Stimulated activated memory B cell treated with anti-CD40 and anti-IgM and Interleukin-4, amounts not matched to agents 10 μg/mL and 1 μg/mL and 100 μg/mL, for 72 hours (primary cell): ENCODE results near the gene KLK8.

Source experiments
- ATAC-seq: fragments of 150-1000 bp; cut with Tn5 transposase; 2 replicates; pipeline ENCODE4 v1.10.0; 2021
- H3K27ac Mint-ChIP-seq: one replicate; pipeline ENCODE4 v1.8.0; 2022; ENCODE audit warnings: mild to moderate bottlenecking, mixed read lengths
- H3K27me3 Mint-ChIP-seq: one replicate; pipeline ENCODE4 v1.8.0; 2022; ENCODE audit warnings: mixed read lengths
- H3K36me3 Mint-ChIP-seq: one replicate; pipeline ENCODE4 v1.8.0; 2022; ENCODE audit warnings: mixed read lengths
- H3K4me1 Mint-ChIP-seq: one replicate; pipeline ENCODE4 v1.8.0; 2022; ENCODE audit warnings: mixed read lengths
- H3K4me3 Mint-ChIP-seq: one replicate; pipeline ENCODE4 v1.8.0; 2022; ENCODE audit warnings: mild to moderate bottlenecking, moderate library complexity, mixed read lengths
- H3K9me3 Mint-ChIP-seq: one replicate; pipeline ENCODE4 v1.8.0; 2022; ENCODE audit warnings: mixed read lengths

KLK8 gene

GRCh38 chr19:51001515-51001914 is at the start of gene KLK8:
Gene KLK8 (minus strand): TSS chr19:51001604. CDS start chr19:51001167, 437 bp downstream.
- no peaks in the 10 kb centered on the region for H3K36me3 Mint-ChIP-seq

DNA sequence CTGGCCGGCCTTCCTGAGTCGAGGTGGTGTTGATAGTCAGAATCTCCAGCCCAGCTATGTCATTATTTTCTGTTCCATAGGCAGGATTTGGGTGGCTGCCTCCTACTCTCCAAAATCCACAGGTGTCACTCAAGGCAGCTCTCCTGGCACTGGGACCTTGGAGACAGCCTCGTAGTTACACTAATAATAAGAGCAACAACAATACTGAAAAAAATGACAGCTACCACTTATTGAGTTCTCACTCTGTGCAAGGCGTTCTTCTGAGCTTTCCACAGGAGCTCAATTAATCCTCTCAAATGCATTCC is 45.6 kb upstream of the KLK8 start:
- Mint-ChIP-seq H3K9me3 (peaks cover 9% of the 10 kb centered on the region), H3K4me3 (no peak overlapping the region), H3K27me3 (peaks cover 7% of the 10 kb centered on the region), H3K27ac (no peak overlapping the region), H3K4me1 (no peaks in the 10 kb centered on the region), H3K36me3 (no peaks in the 10 kb centered on the region)
- ATAC-seq: no peak

More at GRCh38 chr19:51001515-51001914, at the start of gene KLK8:
- Mint-ChIP-seq H3K4me3 (no peak within 1 kb of the TSS), H3K27me3 (peaks cover 65% of the 10 kb centered on the region), H3K9me3 (peaks cover 3% of the 10 kb centered on the region), H3K27ac (no peak within 1 kb of the TSS), H3K4me1 (no peaks in the 10 kb centered on the region)
- no peak for ATAC-seq

- no peak overlapping the region for H3K27ac Mint-ChIP-seq
- peaks cover 5% of the 10 kb centered on the region for H3K27me3 Mint-ChIP-seq
- peaks cover 9% of the 10 kb centered on the region for H3K9me3 Mint-ChIP-seq
- H3K36me3 Mint-ChIP-seq: no peaks in the 10 kb centered on the region
- no peak for ATAC-seq
- no peaks in the 10 kb centered on the region for H3K4me1 Mint-ChIP-seq
- H3K4me3 Mint-ChIP-seq: no peak overlapping the region
These were observed 42.9 kb upstream of the KLK8 start for GRCh38 chr19:51044327-51044726.

GRCh38 chr19:51043497-51043896 is 42.1 kb upstream of the KLK8 start:
- Mint-ChIP-seq H3K4me1 (no peaks in the 10 kb centered on the region), H3K27me3 (no peaks in the 10 kb centered on the region), H3K9me3 (peaks cover 6% of the 10 kb centered on the region), H3K4me3 (no peak overlapping the region), H3K36me3 (no peaks in the 10 kb centered on the region), H3K27ac (no peak overlapping the region)
- ATAC-seq: no peak

- Mint-ChIP-seq H3K27ac (no peak overlapping the region), H3K4me1 (no peaks in the 10 kb centered on the region), H3K36me3 (no peaks in the 10 kb centered on the region), H3K9me3 (peaks cover 2% of the 10 kb centered on the region), H3K4me3 (no peak overlapping the region), H3K27me3 (peaks cover 7% of the 10 kb centered on the region)
- no peak for ATAC-seq
These were observed 38.7 kb upstream of the KLK8 start for GRCh38 chr19:51040151-51040550.

GRCh38 chr19:51036519-51036918 is 35.1 kb upstream of the KLK8 start:
- peaks cover 39% of the 10 kb centered on the region for H3K27me3 Mint-ChIP-seq
- no peaks in the 10 kb centered on the region for H3K36me3 Mint-ChIP-seq
- H3K4me3 Mint-ChIP-seq: no peak overlapping the region
- no peak overlapping the region for H3K27ac Mint-ChIP-seq
- no peak for ATAC-seq
- H3K4me1 Mint-ChIP-seq: no peaks in the 10 kb centered on the region
- peaks cover under 1% of the 10 kb centered on the region for H3K9me3 Mint-ChIP-seq

GRCh38 chr19:51034704-51035103 is 33.3 kb upstream of the KLK8 start, which contains the start of gene KLK12:
Gene KLK12 (minus strand): TSS chr19:51035002. CDS start chr19:51034621, 381 bp downstream.
- ATAC-seq: no peak
- H3K4me3 Mint-ChIP-seq: no peak within 1 kb of the TSS
- H3K9me3 Mint-ChIP-seq: peaks cover 12% of the 10 kb centered on the region
- no peak within 1 kb of the TSS for H3K27ac Mint-ChIP-seq
- peaks cover 52% of the 10 kb centered on the region for H3K27me3 Mint-ChIP-seq
- no peaks in the 10 kb centered on the region for H3K36me3 Mint-ChIP-seq
- H3K4me1 Mint-ChIP-seq: no peaks in the 10 kb centered on the region

GRCh38 chr19:51031880-51032225 is 30.4 kb upstream of the KLK8 start:
- no peak for ATAC-seq
- H3K4me3 Mint-ChIP-seq: no peak overlapping the region
- H3K9me3 Mint-ChIP-seq: peaks cover 12% of the 10 kb centered on the region
- H3K27ac Mint-ChIP-seq: no peak overlapping the region
- peaks cover 62% of the 10 kb centered on the region for H3K27me3 Mint-ChIP-seq
- no peaks in the 10 kb centered on the region for H3K36me3 Mint-ChIP-seq
- H3K4me1 Mint-ChIP-seq: no peaks in the 10 kb centered on the region

DNA sequence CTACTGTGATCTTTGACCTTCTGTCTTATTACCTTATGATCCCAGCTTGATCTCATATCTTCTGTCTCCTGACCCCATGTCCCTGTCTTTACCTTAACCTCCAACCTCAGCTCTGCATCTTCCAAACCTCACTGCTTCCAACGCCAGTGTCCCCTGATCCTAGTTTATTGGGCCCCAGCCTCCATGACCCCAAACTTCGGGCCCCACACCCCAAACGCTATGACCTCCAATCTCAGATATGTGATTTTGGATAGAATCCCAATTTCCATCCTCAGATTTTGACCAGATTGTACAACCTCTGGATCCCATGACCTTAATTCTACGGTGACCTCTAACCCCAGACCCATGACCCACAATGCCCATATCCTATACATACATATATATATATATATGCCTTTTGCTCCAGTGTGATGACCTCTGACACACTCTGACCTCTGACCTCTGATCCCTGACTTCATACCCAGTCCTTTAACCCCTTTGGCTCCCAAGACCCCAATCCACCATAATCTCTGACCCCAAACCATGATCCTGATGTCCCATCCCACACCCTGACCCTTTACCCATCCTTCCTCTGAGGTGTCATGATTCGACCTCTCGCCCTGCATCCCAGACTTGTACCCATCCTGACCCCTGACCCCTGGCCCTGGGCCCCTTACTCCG is 29.9 kb upstream of the KLK8 start:
- Mint-ChIP-seq H3K27me3 (peaks cover 67% of the 10 kb centered on the region), H3K27ac (no peak overlapping the region), H3K4me3 (no peak overlapping the region), H3K4me1 (no peaks in the 10 kb centered on the region), H3K9me3 (peaks cover 12% of the 10 kb centered on the region), H3K36me3 (no peaks in the 10 kb centered on the region)
- ATAC-seq: no peak

DNA sequence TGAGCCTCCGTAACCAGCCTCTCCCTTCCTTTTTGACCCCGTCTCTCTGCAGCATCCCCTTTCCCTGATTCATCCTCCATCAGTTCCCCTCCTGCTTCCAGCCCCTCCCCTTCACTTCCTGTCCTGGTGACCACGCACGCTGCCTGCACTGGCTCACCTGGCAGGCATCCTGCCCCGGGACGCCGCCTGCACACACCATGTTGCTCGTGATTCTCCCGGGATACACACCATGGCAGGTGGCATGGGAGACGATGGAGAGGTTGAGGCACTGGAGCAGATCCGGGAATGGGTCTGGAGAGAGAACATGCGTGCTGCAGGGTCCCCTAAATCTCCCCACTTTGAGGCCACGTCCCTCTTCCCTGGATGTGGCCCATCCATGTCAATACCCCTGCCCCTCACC is 29.2 kb upstream of the KLK8 start:
- H3K4me1 Mint-ChIP-seq: no peaks in the 10 kb centered on the region
- H3K36me3 Mint-ChIP-seq: no peaks in the 10 kb centered on the region
- H3K9me3 Mint-ChIP-seq: peaks cover 12% of the 10 kb centered on the region
- H3K27ac Mint-ChIP-seq: no peak overlapping the region
- H3K4me3 Mint-ChIP-seq: no peak overlapping the region
- no peak for ATAC-seq
- H3K27me3 Mint-ChIP-seq: peaks cover 65% of the 10 kb centered on the region

DNA sequence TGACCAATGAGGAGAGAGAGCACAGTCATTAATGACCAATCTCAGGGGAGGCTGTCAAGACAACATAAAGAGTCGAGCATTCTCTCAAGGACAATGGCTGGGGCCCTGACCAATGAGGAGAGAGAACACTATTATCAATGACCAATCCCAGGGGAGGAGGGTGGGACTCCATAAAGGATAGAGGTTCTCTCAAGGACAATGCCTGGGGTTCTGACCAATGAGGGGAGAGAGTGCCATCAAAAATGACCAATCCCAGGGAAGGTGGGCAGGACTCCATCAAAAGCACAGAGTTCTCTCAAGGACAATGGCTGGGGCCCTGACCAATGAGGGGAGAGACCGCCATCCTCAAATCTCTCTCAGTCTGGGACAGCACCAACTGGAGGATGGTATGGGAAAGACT is 28.3 kb upstream of the KLK8 start:
- ATAC-seq: no peak
- no peak overlapping the region for H3K27ac Mint-ChIP-seq
- H3K4me1 Mint-ChIP-seq: no peaks in the 10 kb centered on the region
- H3K36me3 Mint-ChIP-seq: no peaks in the 10 kb centered on the region
- no peak overlapping the region for H3K4me3 Mint-ChIP-seq
- H3K27me3 Mint-ChIP-seq: peaks cover 59% of the 10 kb centered on the region
- H3K9me3 Mint-ChIP-seq: peaks cover 12% of the 10 kb centered on the region

DNA sequence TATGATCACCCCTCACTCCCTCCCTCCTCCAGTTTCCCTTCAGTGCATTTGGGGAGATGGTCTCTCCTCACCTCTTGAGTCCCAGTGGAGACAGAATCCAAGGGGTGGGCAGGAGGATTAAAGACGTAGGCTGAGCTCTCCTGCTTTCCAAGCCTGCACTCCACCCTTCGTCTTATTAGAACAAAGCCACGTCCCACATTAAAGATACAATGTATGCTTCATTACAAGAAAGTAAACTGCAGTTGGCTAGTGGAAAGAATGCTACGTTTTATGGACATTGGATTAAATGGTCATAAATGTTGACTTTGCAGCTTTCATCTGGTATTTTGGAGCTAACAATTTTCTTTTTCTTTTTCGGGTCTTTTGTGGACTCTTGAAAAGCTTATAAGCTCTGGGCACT is 26.5 kb upstream of the KLK8 start:
- H3K4me1 Mint-ChIP-seq: no peaks in the 10 kb centered on the region
- no peak overlapping the region for H3K27ac Mint-ChIP-seq
- no peak overlapping the region for H3K4me3 Mint-ChIP-seq
- peaks cover 61% of the 10 kb centered on the region for H3K27me3 Mint-ChIP-seq
- no peaks in the 10 kb centered on the region for H3K36me3 Mint-ChIP-seq
- ATAC-seq: no peak
- H3K9me3 Mint-ChIP-seq: peaks cover 12% of the 10 kb centered on the region

GRCh38 chr19:51027126-51027806 is 25.9 kb upstream of the KLK8 start:
- H3K27ac Mint-ChIP-seq: no peak overlapping the region
- peaks cover 17% of the 10 kb centered on the region for H3K9me3 Mint-ChIP-seq
- no peaks in the 10 kb centered on the region for H3K4me1 Mint-ChIP-seq
- no peak for ATAC-seq
- no peaks in the 10 kb centered on the region for H3K36me3 Mint-ChIP-seq
- no peak overlapping the region for H3K4me3 Mint-ChIP-seq
- H3K27me3 Mint-ChIP-seq: peaks cover 63% of the 10 kb centered on the region

GRCh38 chr19:51026554-51026831 is 25.1 kb upstream of the KLK8 start, which contains the start of gene KLK11:
Gene KLK11 (minus strand): TSS chr19:51026616. CDS start chr19:51025631, 985 bp downstream.
- H3K27me3 Mint-ChIP-seq: peaks cover 57% of the 10 kb centered on the region
- peaks cover 16% of the 10 kb centered on the region for H3K9me3 Mint-ChIP-seq
- H3K4me1 Mint-ChIP-seq: no peaks in the 10 kb centered on the region
- H3K36me3 Mint-ChIP-seq: no peaks in the 10 kb centered on the region
- ATAC-seq: peak; percentile 48
- H3K4me3 Mint-ChIP-seq: no peak within 1 kb of the TSS
- H3K27ac Mint-ChIP-seq: no peak within 1 kb of the TSS

DNA sequence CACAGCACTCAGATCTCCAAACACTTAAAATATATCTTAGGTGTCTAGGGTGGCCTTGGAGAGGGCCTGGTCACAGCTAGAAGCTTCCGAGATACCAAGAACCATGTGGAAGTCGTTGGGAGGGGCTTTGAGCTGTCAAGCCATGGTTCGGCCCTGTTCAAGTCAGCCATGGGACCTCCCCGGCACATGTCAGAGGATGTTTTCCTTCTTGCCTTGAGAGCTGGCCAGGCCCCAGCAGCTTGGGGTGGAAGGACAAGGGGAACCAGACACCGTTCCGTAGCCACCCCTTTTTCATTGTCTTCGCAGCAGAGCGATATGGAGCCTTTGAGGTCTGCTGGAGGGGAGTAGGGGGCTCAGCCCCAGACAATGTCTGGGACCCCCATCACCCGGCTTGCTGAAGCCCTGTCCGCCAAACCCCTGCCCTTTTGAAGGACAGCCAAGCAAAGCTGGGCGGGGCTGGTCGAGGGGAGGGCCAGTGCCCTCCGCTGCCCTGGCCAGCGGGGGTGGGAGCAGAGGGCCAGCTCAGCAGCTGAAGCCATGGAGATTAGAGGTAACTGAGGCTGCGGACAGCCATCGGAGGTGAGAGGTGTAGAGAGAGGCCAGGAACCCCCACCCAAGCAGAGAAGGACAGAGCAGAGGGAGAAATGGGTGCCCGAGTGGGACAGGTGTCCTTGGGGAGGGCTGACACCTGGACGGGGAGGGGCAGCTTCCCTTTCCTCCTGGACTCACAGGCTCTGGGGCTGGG is 24.6 kb upstream of the KLK8 start:
- Mint-ChIP-seq H3K27ac (no peak overlapping the region), H3K4me3 (no peak overlapping the region), H3K9me3 (peaks cover 10% of the 10 kb centered on the region), H3K36me3 (no peaks in the 10 kb centered on the region), H3K27me3 (peaks cover 52% of the 10 kb centered on the region), H3K4me1 (no peaks in the 10 kb centered on the region)
- peak; percentile 22 for ATAC-seq

DNA sequence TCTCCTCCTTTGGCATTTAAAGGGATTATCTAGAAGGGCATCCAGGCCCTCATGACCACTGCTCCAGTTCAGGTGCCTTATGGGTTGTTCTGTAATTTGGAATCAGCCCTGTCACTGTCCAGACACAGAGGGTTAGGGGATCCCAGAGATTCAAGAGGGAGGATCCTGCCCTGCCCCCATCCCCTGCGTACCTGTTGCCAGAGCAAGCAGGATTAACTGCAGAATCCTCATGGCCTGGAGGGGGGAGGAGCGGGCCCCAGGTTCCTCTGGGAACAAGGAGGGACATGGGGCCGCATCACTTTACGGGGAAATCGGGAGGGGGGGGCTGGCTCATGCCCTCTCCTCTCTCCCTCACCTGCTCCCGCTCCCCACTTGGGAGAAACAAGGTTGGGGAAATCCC is 24.0 kb upstream of the KLK8 start:
- peaks cover 5% of the 10 kb centered on the region for H3K9me3 Mint-ChIP-seq
- ATAC-seq: no peak
- peaks cover 46% of the 10 kb centered on the region for H3K27me3 Mint-ChIP-seq
- no peak overlapping the region for H3K4me3 Mint-ChIP-seq
- H3K36me3 Mint-ChIP-seq: no peaks in the 10 kb centered on the region
- H3K27ac Mint-ChIP-seq: no peak overlapping the region
- no peaks in the 10 kb centered on the region for H3K4me1 Mint-ChIP-seq
